GM18909 (cell line): ENCODE measurements around the gene SMURF1.

Experiments
- ATAC-seq: cut with Tn5 transposase; IDR thresholded peaks from one replicate; pipeline ENCODE4 v1.9.1; 2021; ENCODE audit warnings: mild to moderate bottlenecking; ENCODE audit not compliant: unreplicated experiment, poor library complexity

The SMURF1 gene

DNA sequence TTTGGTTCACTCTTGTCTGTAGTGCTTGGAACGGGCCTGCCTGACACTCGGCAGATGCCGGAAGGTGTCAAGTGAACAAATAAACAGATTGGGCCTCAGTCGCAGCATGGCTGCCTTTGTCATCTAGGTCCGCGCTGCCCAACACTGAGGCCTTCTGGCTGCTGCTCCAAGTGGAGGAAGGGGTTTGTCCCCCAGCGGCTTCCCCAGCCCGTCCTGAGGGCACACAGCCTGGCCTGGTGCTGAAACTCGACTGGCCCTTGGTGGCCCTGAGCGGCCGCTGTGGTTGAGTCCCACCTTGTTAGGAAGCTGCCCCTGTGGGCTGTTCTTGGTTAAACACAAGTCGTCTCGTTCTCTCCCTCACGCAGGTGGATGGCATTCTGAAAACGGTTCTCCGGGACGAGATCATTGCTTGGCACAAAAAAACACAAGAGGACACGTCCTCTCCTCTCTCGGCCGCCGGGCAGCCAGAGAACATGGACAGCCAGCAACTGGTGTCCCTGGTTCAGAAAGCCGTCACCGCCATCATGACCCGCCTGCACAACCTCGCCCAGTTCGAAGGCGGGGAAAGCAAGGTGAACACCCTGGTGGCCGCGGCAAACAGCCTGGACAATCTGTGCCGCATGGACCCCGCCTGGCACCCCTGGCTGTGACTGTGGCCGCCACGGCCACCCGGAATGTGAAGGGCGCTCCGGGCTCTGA is 132.1 kb downstream of the SMURF1 start:
- ATAC-seq = no peak

GRCh38 chr7:99011341-99011705 is 132.6 kb downstream of the SMURF1 start:
- no peak for ATAC-seq

GRCh38 chr7:99010281-99010680 is 133.6 kb downstream of the SMURF1 start:
- ATAC-seq = no peak

- no peak for ATAC-seq
Measured at GRCh38 chr7:99008921-99009530, 134.9 kb downstream of the SMURF1 start.

- no peak for ATAC-seq
Measured at GRCh38 chr7:99008181-99008631, 135.7 kb downstream of the SMURF1 start.

- no peak for ATAC-seq
Measured at GRCh38 chr7:99006739-99007424, 137.0 kb downstream of the SMURF1 start.

- ATAC-seq = no peak
Measured at GRCh38 chr7:99005776-99006175, 138.1 kb downstream of the SMURF1 start.

GRCh38 chr7:99004781-99005500 is 139.0 kb downstream of the SMURF1 start:
- no peak for ATAC-seq

GRCh38 chr7:99004216-99004615 is 139.7 kb downstream of the SMURF1 start:
- ATAC-seq = no peak

DNA sequence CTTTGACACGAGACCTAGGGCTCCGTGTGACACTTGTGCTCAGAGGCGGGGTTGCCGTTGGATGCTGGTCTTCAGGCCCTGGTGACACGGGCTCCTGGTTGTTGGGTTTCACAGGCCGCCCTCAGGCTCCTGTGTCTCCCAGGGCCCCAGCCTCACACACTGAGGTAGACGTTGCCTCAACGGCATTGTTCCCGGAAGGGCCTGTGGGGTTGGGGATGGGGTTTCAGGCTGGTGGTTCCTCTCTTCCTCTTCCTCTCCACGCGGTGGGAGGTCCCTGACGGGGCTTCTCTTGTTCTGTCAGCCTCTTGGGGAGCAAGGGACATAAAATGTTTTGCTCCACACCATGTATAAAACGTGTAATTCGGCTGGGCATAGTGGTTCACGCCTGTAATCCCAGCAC is 140.5 kb downstream of the SMURF1 start:
- no peak for ATAC-seq

GRCh38 chr7:99002827-99003212 is 141.1 kb downstream of the SMURF1 start:
- no peak for ATAC-seq

GRCh38 chr7:99002148-99002826 is 141.6 kb downstream of the SMURF1 start:
- no peak for ATAC-seq

DNA sequence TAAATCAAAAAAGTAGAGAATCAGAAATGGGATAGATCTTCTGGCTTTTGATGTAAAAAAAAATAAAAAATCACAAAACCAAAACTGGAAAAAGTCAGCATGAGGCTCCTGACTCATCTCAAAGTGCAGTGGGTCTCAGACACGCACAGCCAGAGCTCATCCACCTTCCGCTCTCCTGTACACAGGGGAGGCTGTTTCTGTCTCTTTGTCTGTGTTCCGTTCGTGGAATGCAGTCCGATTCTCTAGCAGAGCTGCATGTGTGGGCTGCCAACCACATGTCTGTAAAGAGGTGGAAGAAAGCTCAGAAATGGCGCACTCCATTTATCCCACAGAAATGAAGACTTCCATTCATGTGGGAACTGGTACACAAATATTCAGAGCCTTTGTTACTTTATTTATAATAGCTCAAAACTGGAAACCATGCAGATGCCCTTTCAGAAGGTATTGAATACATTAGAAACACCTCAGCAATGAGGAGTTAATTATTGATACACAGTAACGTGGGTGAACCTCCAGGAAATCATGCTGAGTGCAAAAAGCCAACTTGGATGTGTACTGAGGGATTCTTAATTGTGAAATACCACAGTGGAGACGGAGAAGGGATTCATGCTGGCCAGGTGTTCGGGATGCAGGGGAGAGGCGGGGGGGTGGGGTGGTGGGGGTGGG is 142.3 kb downstream of the SMURF1 start:
- no peak for ATAC-seq

GRCh38 chr7:99000904-99001465 is 142.9 kb downstream of the SMURF1 start:
- no peak for ATAC-seq

DNA sequence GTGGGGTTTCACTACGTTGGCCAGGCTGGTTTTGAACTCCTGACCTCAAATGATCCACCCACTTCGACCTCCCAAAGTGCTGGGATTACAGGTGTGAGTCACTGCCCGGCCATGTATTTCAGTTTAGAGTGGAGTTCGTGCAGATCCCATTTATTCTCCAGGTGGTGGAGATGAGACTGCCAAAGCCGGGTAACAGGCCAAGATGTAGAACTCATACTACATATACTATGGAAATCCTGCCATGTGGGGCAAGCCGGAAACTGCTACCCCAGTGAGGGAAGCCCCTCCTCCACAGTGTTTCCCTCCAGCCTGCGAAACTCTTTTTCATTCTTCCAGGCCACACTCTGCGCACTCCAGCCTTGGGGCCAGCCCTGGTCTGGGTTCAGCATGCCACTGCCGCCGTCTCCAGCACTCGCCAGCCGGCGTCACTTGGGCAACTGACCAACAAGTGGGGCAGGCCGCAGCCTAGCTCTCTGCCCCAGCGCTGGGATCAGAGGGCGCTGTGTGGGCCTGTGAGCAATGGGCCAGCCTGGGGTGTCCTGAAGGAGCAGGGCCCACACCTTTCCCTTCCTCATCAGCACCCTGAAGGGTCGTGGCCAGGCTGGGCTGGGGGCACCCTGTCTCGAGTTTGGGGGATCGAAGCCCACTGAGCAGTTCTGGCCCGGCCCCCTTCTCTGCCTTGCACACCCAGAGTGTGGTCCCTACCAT is 143.6 kb downstream of the SMURF1 start:
- ATAC-seq = no peak

- no peak for ATAC-seq
Measured at GRCh38 chr7:98998821-98999725, 144.8 kb downstream of the SMURF1 start.

DNA sequence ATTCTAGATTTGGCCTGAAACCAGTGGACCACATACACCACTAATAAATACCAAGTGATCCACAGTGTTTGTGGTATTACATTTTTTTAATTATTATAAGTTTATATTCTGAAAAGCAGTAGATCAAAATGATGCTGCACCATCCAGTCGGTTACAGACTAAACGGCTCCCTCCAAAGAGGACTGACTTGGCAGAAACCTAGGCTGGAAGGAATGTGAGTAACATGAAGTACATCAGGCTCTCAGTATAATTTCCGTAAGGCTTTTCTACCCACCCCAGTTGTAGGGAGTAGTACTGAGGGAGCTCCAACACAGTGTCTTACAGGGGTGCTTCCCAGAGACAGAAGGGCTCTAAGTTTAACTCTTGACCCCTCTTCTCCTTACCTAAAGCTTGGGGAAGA is 146.1 kb downstream of the SMURF1 start:
- no peak for ATAC-seq

DNA sequence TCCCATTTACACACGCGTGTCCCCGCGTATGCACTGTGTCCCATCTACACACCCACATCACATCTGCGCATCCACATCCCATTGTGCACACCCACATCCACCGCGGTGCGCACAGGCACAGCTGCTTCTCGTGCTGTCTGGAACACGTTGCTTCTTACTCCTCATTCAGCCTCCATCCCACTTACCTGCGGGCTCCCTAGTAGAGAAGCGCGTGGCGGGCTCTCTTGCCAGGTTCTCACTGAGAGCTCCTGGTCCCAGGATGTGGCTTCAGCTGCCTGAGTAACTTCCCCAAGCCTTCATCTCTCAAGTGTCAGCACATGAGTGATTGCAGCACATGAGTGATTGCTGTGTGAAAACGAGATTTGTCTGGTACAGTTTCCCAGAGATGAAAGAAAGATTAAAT is 147.8 kb downstream of the SMURF1 start:
- no peak for ATAC-seq
